IMR-90 (cell line): ENCODE measurements around the gene SAMD1.

Experiments
- BHLHE40 ChIP-seq: fragments of 150-350 bp; IDR thresholded peaks from 2 replicates; pipeline ENCODE4 v1.6.1; 2016; ENCODE audit warnings: mild to moderate bottlenecking, low read depth, low read length
- FOS ChIP-seq: fragments of 150-350 bp; IDR thresholded peaks from 2 replicates; pipeline ENCODE4 v1.6.1; 2016; ENCODE audit warnings: low read depth, low read length
- MXI1 ChIP-seq: IDR thresholded peaks from 2 replicates; pipeline ENCODE4 v1.6.1; 2012; ENCODE audit warnings: low read depth, mild to moderate bottlenecking, low read length, moderate library complexity, borderline replicate concordance
- POLR2A ChIP-seq: IDR thresholded peaks from 2 replicates; pipeline ENCODE4 v1.6.1; 2012; ENCODE audit warnings: mild to moderate bottlenecking, low read depth, low read length
- RAD21 ChIP-seq: IDR thresholded peaks from 2 replicates; pipeline ENCODE4 v1.6.1; 2012; ENCODE audit warnings: low read length, improper control_type of control experiment
- TF ChIP-seq, protein P1 (sequence below): conservative IDR thresholded peaks from 2 replicates; pipeline ENCODE4 v1.5.1; 2012; ENCODE audit warnings: mild to moderate bottlenecking, low read depth, low read length, improper control_type of control experiment
- TF ChIP-seq, protein P2 (sequence below): fragments of 150-350 bp; IDR thresholded peaks from 2 replicates; pipeline ENCODE4 v1.6.1; 2017; ENCODE audit warnings: mild to moderate bottlenecking, antibody characterized with exemption, low read length, low read depth

GRCh38 chr19:14105680-14106079, 15.1 kb upstream of the SAMD1 start:
- TF ChIP-seq, protein P1, sequence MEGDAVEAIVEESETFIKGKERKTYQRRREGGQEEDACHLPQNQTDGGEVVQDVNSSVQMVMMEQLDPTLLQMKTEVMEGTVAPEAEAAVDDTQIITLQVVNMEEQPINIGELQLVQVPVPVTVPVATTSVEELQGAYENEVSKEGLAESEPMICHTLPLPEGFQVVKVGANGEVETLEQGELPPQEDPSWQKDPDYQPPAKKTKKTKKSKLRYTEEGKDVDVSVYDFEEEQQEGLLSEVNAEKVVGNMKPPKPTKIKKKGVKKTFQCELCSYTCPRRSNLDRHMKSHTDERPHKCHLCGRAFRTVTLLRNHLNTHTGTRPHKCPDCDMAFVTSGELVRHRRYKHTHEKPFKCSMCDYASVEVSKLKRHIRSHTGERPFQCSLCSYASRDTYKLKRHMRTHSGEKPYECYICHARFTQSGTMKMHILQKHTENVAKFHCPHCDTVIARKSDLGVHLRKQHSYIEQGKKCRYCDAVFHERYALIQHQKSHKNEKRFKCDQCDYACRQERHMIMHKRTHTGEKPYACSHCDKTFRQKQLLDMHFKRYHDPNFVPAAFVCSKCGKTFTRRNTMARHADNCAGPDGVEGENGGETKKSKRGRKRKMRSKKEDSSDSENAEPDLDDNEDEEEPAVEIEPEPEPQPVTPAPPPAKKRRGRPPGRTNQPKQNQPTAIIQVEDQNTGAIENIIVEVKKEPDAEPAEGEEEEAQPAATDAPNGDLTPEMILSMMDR: no peak
- TF ChIP-seq MXI1 (no peak), POLR2A (no peak), RAD21 (no peak), FOS (no peak), BHLHE40 (no peak)
- TF ChIP-seq, protein P2, sequence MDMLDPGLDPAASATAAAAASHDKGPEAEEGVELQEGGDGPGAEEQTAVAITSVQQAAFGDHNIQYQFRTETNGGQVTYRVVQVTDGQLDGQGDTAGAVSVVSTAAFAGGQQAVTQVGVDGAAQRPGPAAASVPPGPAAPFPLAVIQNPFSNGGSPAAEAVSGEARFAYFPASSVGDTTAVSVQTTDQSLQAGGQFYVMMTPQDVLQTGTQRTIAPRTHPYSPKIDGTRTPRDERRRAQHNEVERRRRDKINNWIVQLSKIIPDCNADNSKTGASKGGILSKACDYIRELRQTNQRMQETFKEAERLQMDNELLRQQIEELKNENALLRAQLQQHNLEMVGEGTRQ: no peak
